Skeletal muscle cell (primary cell): ENCODE results near the gene LIFR.

Experiments used
- DNase-seq: peaks from one replicate; pipeline ENCODE4 v3.0.0-alpha.2; 2010; ENCODE audit warnings: low read depth
- H3K4me3 ChIP-seq: 2 replicates; pipeline ENCODE4 v1.5.1; 2011; ENCODE audit warnings: low read depth, mild to moderate bottlenecking, control low read depth, low read length, moderate library complexity

The LIFR gene

GRCh38 chr5:38473008-38473407 lies 83.4 kb downstream of the LIFR start:
- DNase-seq, result no peak
- no peak overlapping the region for H3K4me3 ChIP-seq

GRCh38 chr5:38472541-38472940 lies 83.9 kb downstream of the LIFR start:
- H3K4me3 ChIP-seq, result no peak overlapping the region
- no peak for DNase-seq

GRCh38 chr5:38471709-38472108 lies 84.7 kb downstream of the LIFR start:
- H3K4me3 ChIP-seq, result no peak overlapping the region
- DNase-seq, result no peak

GRCh38 chr5:38469707-38470267 lies 86.7 kb downstream of the LIFR start:
- DNase-seq, result no peak

GRCh38 chr5:38468978-38469706 lies 87.3 kb downstream of the LIFR start:
- peak; percentile 83 for DNase-seq
- H3K4me3 ChIP-seq, result no peak overlapping the region

More at GRCh38 chr5:38469707-38470267, 86.7 kb downstream of the LIFR start:
- H3K4me3 ChIP-seq, result no peak overlapping the region

GRCh38 chr5:38468202-38468673 lies 88.2 kb downstream of the LIFR start:
- DNase-seq, result peak; percentile 85
- H3K4me3 ChIP-seq, result no peak overlapping the region

GRCh38 chr5:38467353-38468040 lies 88.9 kb downstream of the LIFR start:
- DNase-seq, result no peak
- H3K4me3 ChIP-seq, result no peak overlapping the region

GRCh38 chr5:38466424-38467189 lies 89.8 kb downstream of the LIFR start:
- H3K4me3 ChIP-seq, result no peak overlapping the region
- DNase-seq, result no peak

GRCh38 chr5:38465702-38466423 lies 90.6 kb downstream of the LIFR start:
- no peak overlapping the region for H3K4me3 ChIP-seq
- DNase-seq, result no peak

- no peak for DNase-seq
- no peak overlapping the region for H3K4me3 ChIP-seq
These were observed 91.4 kb downstream of the LIFR start for GRCh38 chr5:38465061-38465460.

- DNase-seq, result peak; percentile 86
- H3K4me3 ChIP-seq, result no peak overlapping the region
These were observed 92.6 kb downstream of the LIFR start for GRCh38 chr5:38463634-38464521.

- no peak overlapping the region for H3K4me3 ChIP-seq
- DNase-seq, result no peak
These were observed 93.3 kb downstream of the LIFR start for GRCh38 chr5:38462976-38463633.

GRCh38 chr5:38458174-38458573 lies 98.3 kb downstream of the LIFR start:
- no peak for DNase-seq
- no peak overlapping the region for H3K4me3 ChIP-seq

GRCh38 chr5:38456657-38457399 lies 99.6 kb downstream of the LIFR start:
- no peak for DNase-seq
- H3K4me3 ChIP-seq, result no peak overlapping the region

GRCh38 chr5:38455796-38456330 lies 100.6 kb downstream of the LIFR start:
- DNase-seq, result no peak
- no peak overlapping the region for H3K4me3 ChIP-seq

GRCh38 chr5:38453921-38454320 lies 102.5 kb downstream of the LIFR start:
- no peak overlapping the region for H3K4me3 ChIP-seq
- no peak for DNase-seq

- DNase-seq, result no peak
- H3K4me3 ChIP-seq, result no peak overlapping the region
These were observed 102.9 kb downstream of the LIFR start for GRCh38 chr5:38453506-38453905.
